GM04504 (cell line): ENCODE measurements around the gene FOXP1.

Source experiments
- DNase-seq: peaks from one replicate; pipeline ENCODE4 v3.0.0-alpha.2; 2012; ENCODE audit warnings: low read depth

FOXP1 gene

GRCh38 chr3:71583566-71584393 lies at the start of gene FOXP1:
Gene FOXP1 (minus strand): TSS chr3:71583728. CDS start chr3:71198381, 385,347 bp downstream.
- no peak for DNase-seq

GRCh38 chr3:71629711-71630110 lies 46.2 kb upstream of the FOXP1 start:
- DNase-seq, result no peak

GRCh38 chr3:71629289-71629688 lies 45.8 kb upstream of the FOXP1 start:
- peak; percentile 42 for DNase-seq

GRCh38 chr3:71628522-71628921 lies 45.0 kb upstream of the FOXP1 start:
- DNase-seq, result no peak

- DNase-seq, result no peak
These were observed 42.1 kb upstream of the FOXP1 start for GRCh38 chr3:71625676-71626075.

GRCh38 chr3:71621825-71622537 lies 38.5 kb upstream of the FOXP1 start:
- no peak for DNase-seq

GRCh38 chr3:71618538-71618937 lies 35.0 kb upstream of the FOXP1 start:
- DNase-seq, result no peak

GRCh38 chr3:71616571-71617021 lies 33.1 kb upstream of the FOXP1 start:
- DNase-seq, result no peak

GRCh38 chr3:71614869-71615268 lies 31.3 kb upstream of the FOXP1 start:
- DNase-seq, result no peak

- DNase-seq, result no peak
These were observed 30.9 kb upstream of the FOXP1 start for GRCh38 chr3:71614426-71614825.

GRCh38 chr3:71611099-71611498 lies 27.6 kb upstream of the FOXP1 start:
- DNase-seq, result no peak

- no peak for DNase-seq
These were observed 23.8 kb upstream of the FOXP1 start for GRCh38 chr3:71607364-71607763.

GRCh38 chr3:71606582-71606981 lies 23.1 kb upstream of the FOXP1 start:
- DNase-seq, result no peak

- DNase-seq, result no peak
These were observed 18.7 kb upstream of the FOXP1 start for GRCh38 chr3:71602256-71602655.

- DNase-seq, result no peak
These were observed 18.3 kb upstream of the FOXP1 start for GRCh38 chr3:71601811-71602210.

GRCh38 chr3:71600646-71601288 lies 17.2 kb upstream of the FOXP1 start:
- DNase-seq, result no peak

- no peak for DNase-seq
These were observed 15.9 kb upstream of the FOXP1 start for GRCh38 chr3:71599416-71599815.

- DNase-seq, result no peak
These were observed 14.8 kb upstream of the FOXP1 start for GRCh38 chr3:71598292-71598691.

- DNase-seq, result no peak
These were observed 13.8 kb upstream of the FOXP1 start for GRCh38 chr3:71597286-71597685.

GRCh38 chr3:71593106-71593505 lies 9.6 kb upstream of the FOXP1 start:
- DNase-seq, result no peak

GRCh38 chr3:71591101-71591500 lies 7.6 kb upstream of the FOXP1 start:
- DNase-seq, result no peak

- DNase-seq, result no peak
These were observed 5.6 kb upstream of the FOXP1 start for GRCh38 chr3:71589132-71589531.

GRCh38 chr3:71587958-71588357 lies 4.4 kb upstream of the FOXP1 start:
- DNase-seq, result no peak
